GM10266 (cell line): Measurements from ENCODE around the gene RPTOR.

Experiments
- DNase-seq: peaks from one replicate; pipeline ENCODE4 v3.0.0; 2012; ENCODE audit errors: extremely low spot score
- CTCF ChIP-seq: IDR thresholded peaks from 2 replicates; pipeline ENCODE4 v1.5.1; 2012; ENCODE audit warnings: mild to moderate bottlenecking, low read depth; ENCODE audit not compliant: control insufficient read depth, insufficient read depth; ENCODE audit errors: missing control alignments

RPTOR gene

GRCh38 chr17:80908211-80908610, 363.6 kb downstream of the RPTOR start:
- no peak for TF ChIP-seq CTCF

GRCh38 chr17:80908776-80909175, 364.1 kb downstream of the RPTOR start:
- DNase-seq, result no peak
- no peak for TF ChIP-seq CTCF

More at GRCh38 chr17:80908211-80908610, 363.6 kb downstream of the RPTOR start:
- no peak for DNase-seq

- DNase-seq, result no peak
- TF ChIP-seq CTCF, result no peak
Measured at GRCh38 chr17:80909635-80910034, 365.0 kb downstream of the RPTOR start.

- TF ChIP-seq CTCF, result no peak
- no peak for DNase-seq
Measured at GRCh38 chr17:80910043-80910442, 365.4 kb downstream of the RPTOR start.

- no peak for DNase-seq
- no peak for TF ChIP-seq CTCF
Measured at GRCh38 chr17:80912476-80912875, 367.8 kb downstream of the RPTOR start.

GRCh38 chr17:80913928-80914821, 369.5 kb downstream of the RPTOR start:
- no peak for DNase-seq
- no peak for TF ChIP-seq CTCF

- no peak for TF ChIP-seq CTCF
Measured at GRCh38 chr17:80916246-80916645, 371.6 kb downstream of the RPTOR start.

More at GRCh38 chr17:80916246-80916645, 371.6 kb downstream of the RPTOR start:
- DNase-seq, result no peak
